HepG2 (cell line): ENCODE results near the gene PCGF3. TPM values are rescaled to one million over a fixed set of nuclear protein-coding genes. Genes with fewer than 3 reads are reported as not detected.

Experiments used
- AHR ChIP-seq: IDR thresholded peaks from 2 replicates; pipeline ENCODE4 v1.6.1; 2018; ENCODE audit warnings: missing genetic modification reagents, missing compliant biosample characterization
- ARID2 ChIP-seq: sonication (generic); formaldehyde crosslinking; IDR thresholded peaks from 2 replicates; pipeline ENCODE4 v1.8.1; 2022; ENCODE audit warnings: mild to moderate bottlenecking, missing genetic modification reagents, borderline replicate concordance
- ELF4 ChIP-seq: sonication (generic); formaldehyde crosslinking; IDR thresholded peaks from 2 replicates; pipeline ENCODE4 v1.5.0; 2020; ENCODE audit warnings: missing genetic modification reagents, mild to moderate bottlenecking, moderate library complexity, borderline replicate concordance
- EP300 ChIP-seq, 3 experiments: sonication (generic) in 1 of 3; formaldehyde crosslinking in 1 of 3; IDR thresholded peaks; 2 replicates each; pipeline versions ENCODE4 v1.5.1 to v1.6.1; 2011 to 2020; ENCODE audit warnings: low read depth in 2 of 3, low read length in 2 of 3, borderline replicate concordance in 1 of 3, improper control_type of control experiment in 1 of 3, mild to moderate bottlenecking in 1 of 3, missing genetic modification reagents in 1 of 3, moderate library complexity in 1 of 3
- ETV6 ChIP-seq: sonication (generic); formaldehyde crosslinking; conservative IDR thresholded peaks from 2 replicates; pipeline ENCODE4 v1.4.0; 2020; ENCODE audit warnings: missing genetic modification reagents
- GATAD1 ChIP-seq: IDR thresholded peaks from 2 replicates; pipeline ENCODE4 v1.6.1; 2016; ENCODE audit warnings: missing genetic modification reagents, missing compliant biosample characterization
- HNRNPLL ChIP-seq: fragments of 200-400 bp; formaldehyde crosslinking; IDR thresholded peaks from 2 replicates; pipeline ENCODE4 v1.6.1; 2017; ENCODE audit warnings: mild to moderate bottlenecking, low read depth, low read length; ENCODE audit not compliant: poor library complexity, severe bottlenecking
- MIXL1 ChIP-seq: IDR thresholded peaks from 2 replicates; pipeline ENCODE4 v1.6.1; 2016
- NFIC ChIP-seq: IDR thresholded peaks from 2 replicates; pipeline ENCODE4 v1.6.1; 2012; ENCODE audit warnings: mild to moderate bottlenecking, low read length, inconsistent platforms
- NPAS2 ChIP-seq: sonication (generic); formaldehyde crosslinking; IDR thresholded peaks from 2 replicates; pipeline ENCODE4 v1.8.0; 2022; ENCODE audit warnings: mild to moderate bottlenecking, missing genetic modification reagents, borderline replicate concordance
- NR2C2 ChIP-seq: sonication (generic); formaldehyde crosslinking; IDR thresholded peaks from 2 replicates; pipeline ENCODE4 v1.4.0; 2020; ENCODE audit warnings: missing genetic modification reagents, mild to moderate bottlenecking, moderate library complexity, borderline replicate concordance
- ONECUT2 ChIP-seq: sonication (generic); formaldehyde crosslinking; IDR thresholded peaks from 2 replicates; pipeline ENCODE4 v1.4.0; 2020; ENCODE audit warnings: missing genetic modification reagents
- PRMT3 ChIP-seq: sonication (generic); formaldehyde crosslinking; IDR thresholded peaks from 2 replicates; pipeline ENCODE4 v1.8.1; 2022; ENCODE audit warnings: low read depth, mild to moderate bottlenecking, moderate library complexity, missing genetic modification reagents, borderline replicate concordance
- PRPF4 ChIP-seq: fragments of 200-400 bp; formaldehyde crosslinking; IDR thresholded peaks from 2 replicates; pipeline ENCODE4 v1.6.1; 2016; ENCODE audit warnings: low read length, low read depth; ENCODE audit not compliant: poor library complexity, severe bottlenecking
- ZBTB21 ChIP-seq: sonication (generic); formaldehyde crosslinking; IDR thresholded peaks from 2 replicates; pipeline ENCODE4 v1.4.0; 2020; ENCODE audit warnings: missing genetic modification reagents
- ZNF205 ChIP-seq: IDR thresholded peaks from 2 replicates; pipeline ENCODE4 v1.6.1; 2018; ENCODE audit warnings: missing biosample characterization, missing genetic modification reagents
- ZSCAN9 ChIP-seq: IDR thresholded peaks from 2 replicates; pipeline ENCODE4 v1.6.1; 2016; ENCODE audit warnings: borderline replicate concordance
- polyA plus RNA-seq, 8 experiments: library from polyadenylated mRNA; depleted of rRNA in 3 of 8; stranded (reverse) in 7 of 8; unstranded in 1 of 8; fragments of >200 nt; fragmentation: Illumina TruSeq in 4 of 8; extraction: Trizol in 4 of 8; gene quantifications; 2 replicates each; pipeline versions ENCODE4 v1.2.1 to v1.2.3, GENCODE V29; 2011 to 2016; ENCODE audit warnings: low read depth in 4 of 8, missing spikeins in 1 of 8, mixed read lengths in 1 of 8; ENCODE audit not compliant: insufficient read depth in 1 of 8
- total RNA-seq, 5 experiments: library from RNA; depleted of rRNA; stranded (reverse); fragments of >200 nt; fragmentation: Illumina TruSeq; extraction: Trizol; gene quantifications; 2 replicates each; pipeline ENCODE4 v1.2.3, GENCODE V29; 2016; ENCODE audit warnings: low read depth in 1 of 5
- TF ChIP-seq, protein P1 (sequence below): sonication (generic); formaldehyde crosslinking; IDR thresholded peaks from 2 replicates; pipeline ENCODE4 v1.8.0; 2022; ENCODE audit warnings: missing genetic modification reagents, low read depth, mild to moderate bottlenecking, borderline replicate concordance
- TF ChIP-seq, protein P2 (sequence below): sonication (generic); formaldehyde crosslinking; IDR thresholded peaks from 2 replicates; pipeline ENCODE4 v1.5.0; 2020; ENCODE audit warnings: missing genetic modification reagents, mild to moderate bottlenecking, borderline replicate concordance
- TF ChIP-seq, protein P3 (sequence below): sonication (generic); formaldehyde crosslinking; IDR thresholded peaks from 2 replicates; pipeline ENCODE4 v1.5.0; 2020; ENCODE audit warnings: missing genetic modification reagents
- TF ChIP-seq, protein P4 (sequence below): IDR thresholded peaks from 2 replicates; pipeline ENCODE4 v1.6.1; 2016
- TF ChIP-seq, protein P5 (sequence below): sonication (generic); formaldehyde crosslinking; IDR thresholded peaks from 2 replicates; pipeline ENCODE4 v1.8.0; 2022; ENCODE audit warnings: mild to moderate bottlenecking, missing genetic modification reagents
- TF ChIP-seq, protein P6 (sequence below): sonication (generic); formaldehyde crosslinking; conservative IDR thresholded peaks from 2 replicates; pipeline ENCODE4 v1.8.0; 2022; ENCODE audit warnings: missing genetic modification reagents

PCGF3 gene
- total and polyA plus RNA-seq, 2 of the 13 experiments (the other 11 are each of a cell fraction or from before 2014, with no cell fraction given), result 28.6 to 66.2 TPM

DNA sequence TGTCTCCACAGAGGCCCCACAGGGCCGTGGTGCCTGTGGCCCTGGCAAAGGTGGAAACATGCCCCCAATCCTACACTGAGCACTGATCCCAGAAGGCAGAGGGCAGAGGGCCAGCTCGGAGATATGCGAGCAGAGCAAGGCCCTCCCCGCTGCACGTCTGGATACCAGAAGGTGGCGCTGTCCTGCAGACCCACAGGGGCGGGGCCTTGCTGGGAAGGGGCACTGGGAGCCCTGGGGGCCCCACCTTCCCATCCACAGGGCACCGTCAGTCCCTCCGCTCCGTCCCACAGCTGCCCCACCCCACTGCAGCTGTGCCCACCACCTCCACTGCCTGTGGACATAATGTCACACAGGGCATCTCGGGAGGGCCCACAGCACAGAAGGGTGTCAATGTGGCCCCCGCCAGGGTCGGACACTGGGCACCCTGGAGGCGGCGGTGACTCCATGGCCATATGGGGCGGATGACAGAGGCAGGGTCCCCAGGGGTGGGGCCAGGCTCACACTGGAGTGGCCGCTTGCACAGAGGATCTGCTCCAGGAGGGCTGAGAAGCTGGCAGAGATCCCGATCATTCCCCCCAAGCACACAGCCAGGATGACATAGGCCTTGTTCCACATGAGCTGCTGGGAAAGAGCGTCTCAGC, 21.5 kb upstream of the PCGF3 start (continued):
- TF ChIP-seq, protein P1, sequence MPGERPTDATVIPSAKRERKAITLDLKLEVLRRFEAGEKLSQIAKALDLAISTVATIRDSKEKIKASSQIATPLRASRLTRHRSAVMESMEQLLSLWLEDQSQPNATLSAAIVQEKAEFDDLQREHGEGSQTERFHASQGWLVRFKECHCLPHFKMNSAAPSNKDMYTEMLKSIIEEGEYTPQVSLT (CRISPR knock-in tag), result no peak
- TF ChIP-seq ZNF205 (CRISPR knock-in tag) (peak; percentile 31; the same call in 1 of the 2 replicates), NPAS2 (CRISPR knock-in tag) (no peak), ELF4 (CRISPR knock-in tag) (no peak), ONECUT2 (no peak), ARID2 (CRISPR knock-in tag) (no peak), AHR (CRISPR knock-in tag) (no peak), HNRNPLL (no peak), MIXL1 (CRISPR knock-in tag) (no peak), NFIC (no peak), GATAD1 (CRISPR knock-in tag) (peak; percentile 48; the same call in 1 of the 2 replicates), ZBTB21 (no peak), ETV6 (CRISPR knock-in tag) (no peak), ZSCAN9 (CRISPR knock-in tag) (0 out of 2 replicates have a peak, but pooled peaks have one; percentile 4), PRPF4 (no peak), NR2C2 (CRISPR knock-in tag) (no peak), EP300 (IDR thresholded peaks at IDR 0.05; ENCODE audit: low read depth in 2 of 2, low read length in 2 of 2) (no peak), EP300 (CRISPR knock-in tag; IDR thresholded peaks at IDR 0.05; ENCODE audit: borderline replicate concordance) (no peak), PRMT3 (CRISPR knock-in tag) (no peak)
- TF ChIP-seq, protein P2, sequence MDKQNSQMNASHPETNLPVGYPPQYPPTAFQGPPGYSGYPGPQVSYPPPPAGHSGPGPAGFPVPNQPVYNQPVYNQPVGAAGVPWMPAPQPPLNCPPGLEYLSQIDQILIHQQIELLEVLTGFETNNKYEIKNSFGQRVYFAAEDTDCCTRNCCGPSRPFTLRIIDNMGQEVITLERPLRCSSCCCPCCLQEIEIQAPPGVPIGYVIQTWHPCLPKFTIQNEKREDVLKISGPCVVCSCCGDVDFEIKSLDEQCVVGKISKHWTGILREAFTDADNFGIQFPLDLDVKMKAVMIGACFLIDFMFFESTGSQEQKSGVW (CRISPR knock-in tag), result no peak
- TF ChIP-seq, protein P3, sequence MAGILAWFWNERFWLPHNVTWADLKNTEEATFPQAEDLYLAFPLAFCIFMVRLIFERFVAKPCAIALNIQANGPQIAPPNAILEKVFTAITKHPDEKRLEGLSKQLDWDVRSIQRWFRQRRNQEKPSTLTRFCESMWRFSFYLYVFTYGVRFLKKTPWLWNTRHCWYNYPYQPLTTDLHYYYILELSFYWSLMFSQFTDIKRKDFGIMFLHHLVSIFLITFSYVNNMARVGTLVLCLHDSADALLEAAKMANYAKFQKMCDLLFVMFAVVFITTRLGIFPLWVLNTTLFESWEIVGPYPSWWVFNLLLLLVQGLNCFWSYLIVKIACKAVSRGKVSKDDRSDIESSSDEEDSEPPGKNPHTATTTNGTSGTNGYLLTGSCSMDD (CRISPR knock-in tag), result no peak
- TF ChIP-seq, protein P4, sequence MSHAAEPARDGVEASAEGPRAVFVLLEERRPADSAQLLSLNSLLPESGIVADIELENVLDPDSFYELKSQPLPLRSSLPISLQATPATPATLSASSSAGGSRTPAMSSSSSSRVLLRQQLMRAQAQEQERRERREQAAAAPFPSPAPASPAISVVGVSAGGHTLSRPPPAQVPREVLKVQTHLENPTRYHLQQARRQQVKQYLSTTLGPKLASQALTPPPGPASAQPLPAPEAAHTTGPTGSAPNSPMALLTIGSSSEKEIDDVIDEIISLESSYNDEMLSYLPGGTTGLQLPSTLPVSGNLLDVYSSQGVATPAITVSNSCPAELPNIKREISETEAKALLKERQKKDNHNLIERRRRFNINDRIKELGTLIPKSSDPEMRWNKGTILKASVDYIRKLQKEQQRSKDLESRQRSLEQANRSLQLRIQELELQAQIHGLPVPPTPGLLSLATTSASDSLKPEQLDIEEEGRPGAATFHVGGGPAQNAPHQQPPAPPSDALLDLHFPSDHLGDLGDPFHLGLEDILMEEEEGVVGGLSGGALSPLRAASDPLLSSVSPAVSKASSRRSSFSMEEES (CRISPR knock-in tag), result no peak
- TF ChIP-seq, protein P5, sequence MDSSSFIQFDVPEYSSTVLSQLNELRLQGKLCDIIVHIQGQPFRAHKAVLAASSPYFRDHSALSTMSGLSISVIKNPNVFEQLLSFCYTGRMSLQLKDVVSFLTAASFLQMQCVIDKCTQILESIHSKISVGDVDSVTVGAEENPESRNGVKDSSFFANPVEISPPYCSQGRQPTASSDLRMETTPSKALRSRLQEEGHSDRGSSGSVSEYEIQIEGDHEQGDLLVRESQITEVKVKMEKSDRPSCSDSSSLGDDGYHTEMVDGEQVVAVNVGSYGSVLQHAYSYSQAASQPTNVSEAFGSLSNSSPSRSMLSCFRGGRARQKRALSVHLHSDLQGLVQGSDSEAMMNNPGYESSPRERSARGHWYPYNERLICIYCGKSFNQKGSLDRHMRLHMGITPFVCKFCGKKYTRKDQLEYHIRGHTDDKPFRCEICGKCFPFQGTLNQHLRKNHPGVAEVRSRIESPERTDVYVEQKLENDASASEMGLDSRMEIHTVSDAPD, result no peak
- TF ChIP-seq, protein P6, sequence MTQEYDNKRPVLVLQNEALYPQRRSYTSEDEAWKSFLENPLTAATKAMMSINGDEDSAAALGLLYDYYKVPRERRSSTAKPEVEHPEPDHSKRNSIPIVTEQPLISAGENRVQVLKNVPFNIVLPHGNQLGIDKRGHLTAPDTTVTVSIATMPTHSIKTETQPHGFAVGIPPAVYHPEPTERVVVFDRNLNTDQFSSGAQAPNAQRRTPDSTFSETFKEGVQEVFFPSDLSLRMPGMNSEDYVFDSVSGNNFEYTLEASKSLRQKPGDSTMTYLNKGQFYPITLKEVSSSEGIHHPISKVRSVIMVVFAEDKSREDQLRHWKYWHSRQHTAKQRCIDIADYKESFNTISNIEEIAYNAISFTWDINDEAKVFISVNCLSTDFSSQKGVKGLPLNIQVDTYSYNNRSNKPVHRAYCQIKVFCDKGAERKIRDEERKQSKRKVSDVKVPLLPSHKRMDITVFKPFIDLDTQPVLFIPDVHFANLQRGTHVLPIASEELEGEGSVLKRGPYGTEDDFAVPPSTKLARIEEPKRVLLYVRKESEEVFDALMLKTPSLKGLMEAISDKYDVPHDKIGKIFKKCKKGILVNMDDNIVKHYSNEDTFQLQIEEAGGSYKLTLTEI (CRISPR knock-in tag), result no peak
